Mesothelial cell of epicardium (in vitro differentiated cells): ENCODE measurements around the gene DMD. TPM values are rescaled to one million over a fixed set of nuclear protein-coding genes. Genes with fewer than 3 reads are reported as not detected.

Experiments used
- DNase-seq, 2 experiments: peaks; one replicate each; pipeline ENCODE4 v3.0.0; 2021; ENCODE audit warnings: low spot score in 2 of 2; ENCODE audit not compliant: unreplicated experiment in 2 of 2
- H3K27ac Mint-ChIP-seq: 2 replicates; pipeline ENCODE4 v1.8.0; 2021; ENCODE audit warnings: mixed read lengths
- H3K27me3 Mint-ChIP-seq: 2 replicates; pipeline ENCODE4 v1.8.0; 2021; ENCODE audit warnings: low read depth, mixed read lengths
- H3K36me3 Mint-ChIP-seq: 2 replicates; pipeline ENCODE4 v1.8.0; 2021; ENCODE audit warnings: mixed read lengths
- H3K4me1 Mint-ChIP-seq: 2 replicates; pipeline ENCODE4 v1.8.0; 2021; ENCODE audit warnings: mixed read lengths
- H3K4me3 Mint-ChIP-seq: 2 replicates; pipeline ENCODE4 v1.8.0; 2021; ENCODE audit warnings: mild to moderate bottlenecking, moderate library complexity, mixed read lengths
- H3K9me3 Mint-ChIP-seq: 2 replicates; pipeline ENCODE4 v1.8.0; 2021; ENCODE audit warnings: mixed read lengths
- total RNA-seq: library from RNA; stranded (reverse); gene quantifications from 3 replicates; pipeline ENCODE4 v1.2.1, GENCODE V29; 2021
- TF ChIP-seq, protein P1 (sequence below): fragments of 200-600 bp; sonication (generic); IDR thresholded peaks from one replicate; pipeline ENCODE4 v1.5.0; 2021; ENCODE audit warnings: antibody characterized with exemption; ENCODE audit not compliant: unreplicated experiment

The DMD gene
- total RNA-seq, 1 donor from 2014 or later, result 79.4 TPM

DNA sequence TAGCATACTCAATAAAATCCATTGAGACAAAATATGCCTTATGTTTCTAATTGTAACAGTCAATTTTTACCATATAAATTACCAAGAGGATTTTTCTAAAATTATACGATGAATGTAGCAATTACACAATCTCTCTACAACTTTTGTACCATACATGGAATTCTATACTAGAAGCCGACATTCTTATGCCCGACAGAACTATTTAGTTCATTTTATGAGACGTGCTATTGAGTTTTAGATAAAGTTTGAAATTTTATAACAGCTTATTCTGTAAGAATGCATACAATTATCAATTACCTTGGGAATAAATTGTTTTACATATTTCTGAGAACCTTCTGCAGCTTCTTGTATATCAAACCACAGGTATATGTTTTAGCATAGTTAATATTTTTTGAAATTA lies 431.2 kb downstream of the DMD start:
- no peak for DNase-seq

DNA sequence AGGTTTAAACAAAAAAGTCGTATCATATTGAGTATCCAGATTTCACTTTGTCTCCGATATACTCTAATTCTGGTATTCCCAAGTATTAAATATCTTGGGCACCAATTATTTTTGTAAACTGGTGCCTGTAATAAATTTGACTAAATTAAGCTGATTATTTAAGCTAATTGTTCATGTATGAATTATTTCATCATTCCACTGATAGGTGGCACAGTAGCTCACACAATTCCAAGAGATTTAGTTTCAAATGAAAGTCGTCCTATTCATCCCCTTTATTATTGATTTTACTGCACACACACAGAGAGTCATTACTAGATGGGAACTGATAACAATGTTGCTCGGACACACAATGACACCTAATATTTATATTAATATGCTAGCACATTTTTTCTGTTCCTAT lies 432.4 kb downstream of the DMD start:
- H3K36me3 Mint-ChIP-seq, result no peaks in the 10 kb centered on the region

More for the DNA sequence above, 431.2 kb downstream of the DMD start:
- TF ChIP-seq, protein P1, sequence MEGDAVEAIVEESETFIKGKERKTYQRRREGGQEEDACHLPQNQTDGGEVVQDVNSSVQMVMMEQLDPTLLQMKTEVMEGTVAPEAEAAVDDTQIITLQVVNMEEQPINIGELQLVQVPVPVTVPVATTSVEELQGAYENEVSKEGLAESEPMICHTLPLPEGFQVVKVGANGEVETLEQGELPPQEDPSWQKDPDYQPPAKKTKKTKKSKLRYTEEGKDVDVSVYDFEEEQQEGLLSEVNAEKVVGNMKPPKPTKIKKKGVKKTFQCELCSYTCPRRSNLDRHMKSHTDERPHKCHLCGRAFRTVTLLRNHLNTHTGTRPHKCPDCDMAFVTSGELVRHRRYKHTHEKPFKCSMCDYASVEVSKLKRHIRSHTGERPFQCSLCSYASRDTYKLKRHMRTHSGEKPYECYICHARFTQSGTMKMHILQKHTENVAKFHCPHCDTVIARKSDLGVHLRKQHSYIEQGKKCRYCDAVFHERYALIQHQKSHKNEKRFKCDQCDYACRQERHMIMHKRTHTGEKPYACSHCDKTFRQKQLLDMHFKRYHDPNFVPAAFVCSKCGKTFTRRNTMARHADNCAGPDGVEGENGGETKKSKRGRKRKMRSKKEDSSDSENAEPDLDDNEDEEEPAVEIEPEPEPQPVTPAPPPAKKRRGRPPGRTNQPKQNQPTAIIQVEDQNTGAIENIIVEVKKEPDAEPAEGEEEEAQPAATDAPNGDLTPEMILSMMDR, result no peak
- H3K9me3 Mint-ChIP-seq, result no peaks in the 10 kb centered on the region
- no peak overlapping the region for H3K27ac Mint-ChIP-seq
- H3K36me3 Mint-ChIP-seq, result no peaks in the 10 kb centered on the region
- H3K4me3 Mint-ChIP-seq, result no peak overlapping the region
- peaks cover 19% of the 10 kb centered on the region for H3K4me1 Mint-ChIP-seq
- H3K27me3 Mint-ChIP-seq, result no peaks in the 10 kb centered on the region

DNA sequence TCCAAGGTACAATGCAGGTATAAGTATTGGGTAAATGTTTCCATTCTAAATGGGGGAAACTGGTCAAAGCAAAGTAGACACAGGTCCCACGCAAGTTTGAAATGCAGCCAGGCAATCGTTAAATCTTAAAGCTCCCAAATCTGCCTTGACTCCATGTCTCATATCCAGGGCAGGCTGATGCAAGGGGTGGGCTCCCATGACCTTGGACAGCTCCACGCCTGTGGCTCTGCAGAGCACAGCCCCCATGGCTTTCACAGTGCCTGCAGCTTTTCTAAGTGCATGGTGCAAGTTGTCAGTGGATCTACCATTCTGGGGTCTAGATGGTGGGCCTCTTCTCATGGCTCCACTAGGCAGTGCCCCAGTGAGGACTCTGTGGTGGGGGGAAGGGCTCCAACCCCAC lies 436.4 kb downstream of the DMD start:
- no peak for DNase-seq
- H3K27me3 Mint-ChIP-seq, result no peaks in the 10 kb centered on the region
- no peaks in the 10 kb centered on the region for H3K4me1 Mint-ChIP-seq
- TF ChIP-seq, protein P1, result no peak
- no peaks in the 10 kb centered on the region for H3K9me3 Mint-ChIP-seq
- H3K27ac Mint-ChIP-seq, result no peak overlapping the region
- H3K4me3 Mint-ChIP-seq, result no peak overlapping the region
- no peaks in the 10 kb centered on the region for H3K36me3 Mint-ChIP-seq

More for the DNA sequence above, 432.4 kb downstream of the DMD start:
- H3K27me3 Mint-ChIP-seq, result no peaks in the 10 kb centered on the region
- H3K4me1 Mint-ChIP-seq, result peaks cover 8% of the 10 kb centered on the region
- TF ChIP-seq, protein P1, result no peak
- no peak for DNase-seq
- no peak overlapping the region for H3K4me3 Mint-ChIP-seq
- no peaks in the 10 kb centered on the region for H3K9me3 Mint-ChIP-seq
- no peak overlapping the region for H3K27ac Mint-ChIP-seq

DNA sequence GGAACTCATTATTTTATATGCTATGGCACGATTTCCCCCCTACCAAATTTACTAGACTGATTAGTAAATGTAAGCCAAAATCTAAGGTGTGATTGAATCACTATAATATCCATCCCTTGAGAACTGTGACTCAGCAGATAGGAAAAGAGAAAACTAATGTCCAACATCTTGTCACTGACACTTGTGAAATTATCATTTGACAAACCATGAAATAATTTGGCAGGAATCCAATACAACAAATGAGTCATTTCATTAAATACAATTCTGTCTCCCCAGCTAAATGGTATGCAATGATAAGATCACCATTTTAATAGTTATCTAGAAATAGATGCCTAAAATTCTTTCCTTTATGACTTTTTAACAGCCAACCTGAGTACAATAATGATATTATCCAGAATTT lies 462.3 kb downstream of the DMD start:
- H3K27ac Mint-ChIP-seq, result peak overlapping the region; percentile 47
- peaks cover 14% of the 10 kb centered on the region for H3K9me3 Mint-ChIP-seq
- TF ChIP-seq, protein P1, result no peak
- DNase-seq, result no peak
- no peak overlapping the region for H3K4me3 Mint-ChIP-seq
- peaks cover 22% of the 10 kb centered on the region for H3K4me1 Mint-ChIP-seq
- H3K36me3 Mint-ChIP-seq, result peaks cover 12% of the 10 kb centered on the region
- H3K27me3 Mint-ChIP-seq, result no peaks in the 10 kb centered on the region

DNA sequence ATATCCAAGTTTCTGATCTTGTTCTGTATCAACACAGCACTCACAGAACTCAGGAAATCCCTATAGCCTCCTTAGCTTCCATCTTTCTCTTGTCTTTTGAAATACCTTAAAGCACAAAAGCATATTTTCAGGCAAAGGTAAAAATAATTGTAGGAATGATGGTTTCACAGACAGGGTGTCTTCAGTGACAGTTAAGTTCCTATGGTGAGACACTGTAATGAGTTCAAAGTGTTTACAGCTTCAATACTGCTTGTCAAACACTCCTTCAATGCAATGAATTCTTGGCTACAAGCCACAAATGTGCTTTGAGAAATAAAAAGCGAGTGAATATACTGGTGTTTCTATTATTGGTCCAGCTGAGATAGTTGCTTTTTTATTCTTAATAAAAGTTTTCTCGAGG lies 466.0 kb downstream of the DMD start:
- H3K4me1 Mint-ChIP-seq, result peaks cover 22% of the 10 kb centered on the region
- TF ChIP-seq, protein P1, result no peak
- H3K27ac Mint-ChIP-seq, result no peak overlapping the region
- H3K4me3 Mint-ChIP-seq, result no peak overlapping the region
- no peaks in the 10 kb centered on the region for H3K27me3 Mint-ChIP-seq
- H3K36me3 Mint-ChIP-seq, result peaks cover 3% of the 10 kb centered on the region
- DNase-seq, result no peak
- no peaks in the 10 kb centered on the region for H3K9me3 Mint-ChIP-seq

DNA sequence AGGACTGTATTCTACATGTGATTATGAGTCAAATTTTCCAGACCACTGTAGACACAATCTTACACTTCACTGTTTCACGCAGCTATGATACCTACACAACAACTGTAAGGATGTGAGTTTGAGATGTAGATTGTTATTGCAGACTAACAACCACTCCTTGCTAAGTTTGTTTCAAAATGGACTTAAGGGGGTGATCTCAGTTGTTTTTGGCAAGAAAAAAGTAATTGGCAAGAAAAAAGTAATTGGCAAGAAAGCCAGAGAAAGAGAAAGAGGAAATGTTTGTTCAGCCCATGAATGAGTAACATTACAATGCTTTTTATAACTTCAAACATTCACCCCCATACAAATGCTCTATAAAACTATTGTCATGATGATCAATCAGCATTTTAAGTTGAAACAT lies 466.4 kb downstream of the DMD start:
- peaks cover 3% of the 10 kb centered on the region for H3K36me3 Mint-ChIP-seq
- no peak for DNase-seq
- H3K4me3 Mint-ChIP-seq, result no peak overlapping the region
- H3K27me3 Mint-ChIP-seq, result no peaks in the 10 kb centered on the region
- H3K27ac Mint-ChIP-seq, result no peak overlapping the region
- peaks cover 22% of the 10 kb centered on the region for H3K4me1 Mint-ChIP-seq
- TF ChIP-seq, protein P1, result no peak
- H3K9me3 Mint-ChIP-seq, result peaks cover 4% of the 10 kb centered on the region
